Glutamatergic neuron (in vitro differentiated cells): Measurements from ENCODE around the gene LHFPL2. TPM values are rescaled to one million over a fixed set of nuclear protein-coding genes. Genes with fewer than 3 reads are reported as not detected.
"Not testable (repeated sequence)": the region's sequence is repeated elsewhere in the genome, so short reads cannot be mapped to it uniquely, and the experiment has no call there.

Source experiments
- DNase-seq: peaks from one replicate; pipeline ENCODE4 v3.0.0; 2022
- H3K27ac Mint-ChIP-seq: one replicate; pipeline ENCODE4 v1.8.0; 2020; ENCODE audit warnings: mild to moderate bottlenecking, mixed read lengths, inconsistent platforms; ENCODE audit not compliant: unreplicated experiment
- H3K27me3 Mint-ChIP-seq: one replicate; pipeline ENCODE4 v1.8.0; 2020; ENCODE audit warnings: mild to moderate bottlenecking, moderate library complexity, mixed read lengths, inconsistent platforms; ENCODE audit not compliant: unreplicated experiment
- H3K36me3 Mint-ChIP-seq: one replicate; pipeline ENCODE4 v1.8.0; 2020; ENCODE audit warnings: mild to moderate bottlenecking, mixed read lengths, inconsistent platforms; ENCODE audit not compliant: unreplicated experiment
- H3K4me1 Mint-ChIP-seq: one replicate; pipeline ENCODE4 v1.8.0; 2020; ENCODE audit warnings: mild to moderate bottlenecking, low read depth, mixed read lengths, inconsistent platforms; ENCODE audit not compliant: unreplicated experiment
- H3K4me3 Mint-ChIP-seq: one replicate; pipeline ENCODE4 v1.8.0; 2020; ENCODE audit warnings: mild to moderate bottlenecking, mixed read lengths, inconsistent platforms; ENCODE audit not compliant: unreplicated experiment
- H3K9me3 Mint-ChIP-seq: one replicate; pipeline ENCODE4 v1.8.0; 2020; ENCODE audit warnings: mild to moderate bottlenecking, moderate library complexity, mixed read lengths, inconsistent platforms; ENCODE audit not compliant: unreplicated experiment
- total RNA-seq: library from RNA; stranded (reverse); fragmentation: NEBNext Ultra II Directional; extraction: Animal tissue kit (Norgen Biotek cat#: 25700); gene quantifications from one replicate; pipeline ENCODE4 v1.2.1, GENCODE V29; 2021; ENCODE audit not compliant: unreplicated experiment
- TF ChIP-seq, protein P1 (sequence below): fragments of 200-600 bp; sonication (generic); IDR thresholded peaks from one replicate; pipeline ENCODE4 v1.5.0; 2021; ENCODE audit not compliant: partially characterized antibody, unreplicated experiment

LHFPL2 gene
- total RNA-seq, 1 donor from 2014 or later = 2.5 TPM

DNA sequence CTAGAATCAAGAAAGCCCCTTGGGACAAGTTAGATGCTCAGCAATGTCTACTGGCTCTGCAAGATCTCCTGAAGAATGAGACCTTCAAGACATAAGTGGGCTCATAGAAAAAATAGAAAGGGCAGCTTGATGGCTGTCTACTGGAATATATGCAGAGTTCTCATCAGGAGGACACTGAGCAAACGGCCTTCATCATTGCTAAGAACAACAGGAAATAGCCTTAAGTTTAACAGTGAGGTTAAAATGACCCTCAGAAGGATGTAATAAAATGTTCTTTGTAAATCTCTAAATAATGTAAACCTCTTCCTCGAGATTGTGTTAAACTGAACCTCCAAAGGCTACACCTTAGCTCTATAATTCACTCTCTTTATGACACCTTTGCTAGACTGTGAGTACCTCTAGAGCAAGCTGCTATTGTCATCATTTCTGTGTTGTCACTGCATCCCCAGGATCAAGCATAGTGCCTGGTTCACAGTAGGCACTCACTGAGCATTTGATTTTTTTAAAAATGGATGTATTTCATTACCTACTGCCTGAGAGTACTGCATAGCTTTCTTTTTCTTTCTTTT, 22.2 kb upstream of the LHFPL2 start:
- DNase-seq = no peak
- Mint-ChIP-seq H3K9me3 (peaks cover 2% of the 10 kb centered on the region), H3K27me3 (no peaks in the 10 kb centered on the region), H3K4me1 (no peaks in the 10 kb centered on the region), H3K4me3 (no peak overlapping the region), H3K36me3 (no peaks in the 10 kb centered on the region), H3K27ac (no peak overlapping the region)
- TF ChIP-seq, protein P1, sequence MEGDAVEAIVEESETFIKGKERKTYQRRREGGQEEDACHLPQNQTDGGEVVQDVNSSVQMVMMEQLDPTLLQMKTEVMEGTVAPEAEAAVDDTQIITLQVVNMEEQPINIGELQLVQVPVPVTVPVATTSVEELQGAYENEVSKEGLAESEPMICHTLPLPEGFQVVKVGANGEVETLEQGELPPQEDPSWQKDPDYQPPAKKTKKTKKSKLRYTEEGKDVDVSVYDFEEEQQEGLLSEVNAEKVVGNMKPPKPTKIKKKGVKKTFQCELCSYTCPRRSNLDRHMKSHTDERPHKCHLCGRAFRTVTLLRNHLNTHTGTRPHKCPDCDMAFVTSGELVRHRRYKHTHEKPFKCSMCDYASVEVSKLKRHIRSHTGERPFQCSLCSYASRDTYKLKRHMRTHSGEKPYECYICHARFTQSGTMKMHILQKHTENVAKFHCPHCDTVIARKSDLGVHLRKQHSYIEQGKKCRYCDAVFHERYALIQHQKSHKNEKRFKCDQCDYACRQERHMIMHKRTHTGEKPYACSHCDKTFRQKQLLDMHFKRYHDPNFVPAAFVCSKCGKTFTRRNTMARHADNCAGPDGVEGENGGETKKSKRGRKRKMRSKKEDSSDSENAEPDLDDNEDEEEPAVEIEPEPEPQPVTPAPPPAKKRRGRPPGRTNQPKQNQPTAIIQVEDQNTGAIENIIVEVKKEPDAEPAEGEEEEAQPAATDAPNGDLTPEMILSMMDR = no peak

DNA sequence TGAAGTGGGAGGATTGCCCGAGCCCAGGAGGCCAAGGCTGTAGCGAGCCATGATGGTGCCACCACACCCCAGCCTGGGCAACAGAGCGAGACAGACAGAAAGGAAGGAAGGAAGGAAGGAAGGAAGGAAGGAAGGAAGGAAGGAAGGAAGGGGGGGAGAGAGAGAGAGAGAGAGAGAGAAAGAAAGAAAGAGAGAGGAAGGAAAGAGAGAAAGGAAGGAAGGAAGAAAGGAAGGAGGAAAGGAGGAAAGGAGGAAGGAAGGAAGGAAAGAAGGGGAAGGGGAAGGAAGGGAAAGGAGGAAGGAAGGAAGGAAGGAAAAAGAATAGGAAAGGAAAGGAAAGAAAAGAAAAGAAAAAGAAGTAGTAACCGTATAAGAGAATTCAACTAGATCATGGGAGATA, 20.8 kb upstream of the LHFPL2 start:
- no peaks in the 10 kb centered on the region for H3K4me1 Mint-ChIP-seq
- TF ChIP-seq, protein P1 = no peak
- DNase-seq = no peak
- no peaks in the 10 kb centered on the region for H3K36me3 Mint-ChIP-seq
- H3K27ac Mint-ChIP-seq = no peak overlapping the region
- H3K27me3 Mint-ChIP-seq = no peaks in the 10 kb centered on the region
- no peak overlapping the region for H3K4me3 Mint-ChIP-seq
- H3K9me3 Mint-ChIP-seq = peaks cover 2% of the 10 kb centered on the region

DNA sequence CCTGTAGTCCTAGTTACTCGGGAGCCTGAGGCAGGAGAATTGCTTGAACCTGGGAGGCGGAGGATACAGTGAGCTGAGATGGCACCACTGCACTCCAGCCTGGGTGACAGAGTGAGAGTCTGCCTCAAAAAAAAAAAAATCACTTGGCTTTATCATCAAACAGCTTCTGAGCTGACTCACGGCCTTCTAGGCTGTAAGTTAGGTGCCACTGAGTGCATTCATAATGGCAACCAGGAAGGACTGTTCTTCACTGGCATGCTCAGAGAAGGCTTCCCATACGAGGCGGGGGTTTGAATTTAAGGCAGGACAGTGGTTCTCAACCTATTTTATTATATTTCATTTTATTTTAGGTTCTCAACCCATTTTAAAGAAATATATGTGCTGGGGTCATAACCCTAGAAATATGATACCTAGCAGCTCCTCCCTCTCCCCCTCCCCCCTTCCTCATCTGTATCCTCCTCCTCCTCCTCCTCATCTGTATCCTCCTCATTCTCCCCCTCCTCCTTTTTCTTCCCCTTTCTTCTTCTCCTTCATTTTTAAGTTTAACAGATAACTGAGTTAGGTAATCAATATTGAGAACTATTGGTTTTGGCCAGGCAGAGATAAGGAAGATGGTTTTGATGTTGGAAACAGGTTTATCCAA, 19.0 kb upstream of the LHFPL2 start:
- H3K36me3 Mint-ChIP-seq = no peaks in the 10 kb centered on the region
- no peak overlapping the region for H3K4me3 Mint-ChIP-seq
- no peaks in the 10 kb centered on the region for H3K27me3 Mint-ChIP-seq
- H3K4me1 Mint-ChIP-seq = no peaks in the 10 kb centered on the region
- H3K9me3 Mint-ChIP-seq = peaks cover 2% of the 10 kb centered on the region
- H3K27ac Mint-ChIP-seq = no peak overlapping the region
- no peak for DNase-seq
- TF ChIP-seq, protein P1 = no peak

DNA sequence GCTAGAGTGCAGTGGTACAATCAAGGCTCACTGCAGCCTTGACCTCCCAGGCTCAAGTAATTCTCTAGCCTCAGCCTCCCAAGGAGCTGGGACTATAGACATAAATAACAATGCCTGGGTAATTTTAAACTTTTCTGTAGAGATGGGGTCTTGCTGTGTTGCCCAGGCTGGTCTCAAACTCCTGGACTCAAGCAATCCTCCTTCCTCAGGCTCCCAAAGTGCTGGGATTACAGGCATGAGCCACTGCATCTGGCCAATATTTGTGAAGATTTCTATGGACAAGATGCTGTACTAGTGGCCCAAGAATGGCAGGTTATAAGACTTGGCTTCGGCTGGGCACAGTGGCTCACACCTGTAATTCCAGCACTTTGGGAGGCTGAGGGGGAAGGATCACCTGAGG, 18.4 kb upstream of the LHFPL2 start:
- not testable (repeated sequence) for H3K27ac Mint-ChIP-seq, DNase-seq, H3K27me3 Mint-ChIP-seq, H3K36me3 Mint-ChIP-seq, H3K9me3 Mint-ChIP-seq, H3K4me3 Mint-ChIP-seq, H3K4me1 Mint-ChIP-seq

DNA sequence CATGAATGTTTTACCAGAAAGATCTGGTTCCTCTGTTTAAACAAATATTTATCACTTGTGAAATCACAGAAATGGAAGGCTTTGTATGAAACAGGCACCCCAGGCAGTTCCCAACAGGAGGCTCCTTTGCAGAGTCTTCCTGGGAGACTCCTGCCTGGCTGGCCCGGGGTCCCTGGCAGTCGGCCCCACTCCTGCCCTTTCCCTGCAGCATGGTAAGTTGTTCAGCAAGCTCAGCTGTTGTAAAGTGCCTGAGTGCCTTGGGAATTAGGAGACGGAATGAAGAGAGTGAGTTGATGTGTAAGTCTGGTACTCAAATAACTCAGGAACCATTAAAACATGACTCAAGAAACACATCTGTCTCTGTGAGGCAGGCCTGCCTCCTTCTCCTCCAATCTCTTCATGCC, 17.5 kb upstream of the LHFPL2 start:
- no peak for DNase-seq
- Mint-ChIP-seq H3K4me1 (no peaks in the 10 kb centered on the region), H3K27me3 (no peaks in the 10 kb centered on the region), H3K36me3 (no peaks in the 10 kb centered on the region), H3K27ac (no peak overlapping the region), H3K4me3 (no peak overlapping the region), H3K9me3 (peaks cover 3% of the 10 kb centered on the region)
- TF ChIP-seq, protein P1 = no peak
